K562 (cell line): ENCODE data around the gene KCNK10. TPM values are rescaled to one million over a fixed set of nuclear protein-coding genes. Genes with fewer than 3 reads are reported as not detected.

ENCODE experiments used
- ATAC-seq: fragments of 200-7000 bp; cut with Tn5 transposase; 3 replicates; pipeline ENCODE4 v1.9.1; 2020; ENCODE audit warnings: moderate library complexity
- BruUV-seq: library from RNA; stranded (reverse); fragments of 400-500 nt; replicated peaks from 2 replicates; lab custom pipeline; 2021; lab: Mats Ljungman, UMichigan
- CTCF ChIA-PET: fragments of 300-600 bp; formaldehyde crosslinking; extraction: SDS; loops from one replicate; lab custom pipeline; 2021; ENCODE audit warnings: low intra/inter-chr PET ratio; lab: Yijun Ruan, JAX
- POLR2A ChIA-PET: fragments of 300-600, 350-650 bp; sonication (Branson Sonifier 250); formaldehyde crosslinking; extraction: SDS; loops from one replicate; lab custom pipeline; 2021; ENCODE audit warnings: antibody characterized with exemption, inconsistent platforms; lab: Yijun Ruan, JAX
- DNase-seq, 4 experiments: peaks; one replicate each; pipeline versions ENCODE4 v3.0.0 to v3.0.0-alpha.2; 2011 to 2018; ENCODE audit warnings: low spot score in 3 of 4, mixed read lengths in 3 of 4; ENCODE audit errors: extremely low read depth in 1 of 4
- FAIRE-seq: peaks from 2 replicates; lab custom pipeline; 2011; peaks lifted over from hg19 to GRCh38; lab: Jason Lieb, UNC
- H2AFZ ChIP-seq: 2 replicates; pipeline ENCODE4 v1.6.0; 2011; ENCODE audit warnings: low read depth, low read length, control low read depth, inconsistent platforms
- H3K27ac ChIP-seq: fragments of 200-600 bp; 3 replicates; pipeline ENCODE4 v1.8.0; 2011; ENCODE audit warnings: low read depth, mild to moderate bottlenecking, control low read depth, inconsistent platforms, low read length, moderate library complexity, mixed read lengths; ENCODE audit errors: extremely low read depth
- H3K27me3 ChIP-seq, 2 experiments: fragments of 300-600 bp in 1 of 2; 2 replicates in 1 of 2; 3 replicates in 1 of 2; pipeline versions ENCODE4 v1.6.0 to v1.8.0; 2011; ENCODE audit warnings: inconsistent platforms in 2 of 2, low read length in 2 of 2, mild to moderate bottlenecking in 1 of 2, mixed read lengths in 1 of 2, moderate library complexity in 1 of 2; ENCODE audit not compliant: control insufficient read depth in 2 of 2, insufficient read depth in 2 of 2
- H3K36me3 ChIP-seq: fragments of 300-600 bp; 3 replicates; pipeline ENCODE4 v1.8.0; 2011; ENCODE audit warnings: mild to moderate bottlenecking, low read length, inconsistent platforms; ENCODE audit not compliant: control insufficient read depth, insufficient read depth
- H3K4me1 ChIP-seq, 2 experiments: fragments of 200-600 bp in 1 of 2; replicated peaks in 1 of 2; 2 replicates in 1 of 2; 3 replicates in 1 of 2; pipeline versions ENCODE4 v1.5.1 to v1.8.0; 2011; ENCODE audit warnings: inconsistent platforms in 2 of 2, low read length in 2 of 2, mild to moderate bottlenecking in 1 of 2, mixed read lengths in 1 of 2, moderate library complexity in 1 of 2; ENCODE audit not compliant: control insufficient read depth in 2 of 2, insufficient read depth in 2 of 2
- H3K4me2 ChIP-seq: 2 replicates; pipeline ENCODE4 v1.6.1; 2011; ENCODE audit warnings: low read length, control low read depth, inconsistent platforms, mixed read lengths; ENCODE audit not compliant: insufficient read depth
- H3K4me3 ChIP-seq: fragments of 200-600 bp; sonication (generic), shearing (Covaris generic); 2 replicates; pipeline ENCODE4 v1.5.1; 2016; ENCODE audit warnings: control low read depth, inconsistent platforms
- H3K79me2 ChIP-seq: fragments of 200-600 bp; 3 replicates; pipeline ENCODE4 v1.8.0; 2011; ENCODE audit warnings: low read length, inconsistent platforms; ENCODE audit not compliant: control insufficient read depth, insufficient read depth
- H3K9ac ChIP-seq, 2 experiments: 2 replicates each; pipeline versions ENCODE4 v1.6.0 to v1.6.1; 2011; ENCODE audit warnings: low read depth in 2 of 2, low read length in 2 of 2, control low read depth in 1 of 2, inconsistent platforms in 1 of 2, mild to moderate bottlenecking in 1 of 2, mixed read lengths in 1 of 2; ENCODE audit not compliant: insufficient read depth in 1 of 2
- H3K9me1 ChIP-seq: one replicate; pipeline ENCODE4 v1.6.0; 2011; ENCODE audit warnings: inconsistent platforms, mild to moderate bottlenecking, low read length, moderate library complexity; ENCODE audit not compliant: control insufficient read depth, insufficient read depth
- H3K9me3 ChIP-seq: replicated peaks from 2 replicates; pipeline ENCODE4 v1.5.1; 2011; ENCODE audit warnings: low read depth, low read length, inconsistent platforms; ENCODE audit not compliant: control insufficient read depth, insufficient read depth
- H4K20me1 ChIP-seq: replicated peaks from 2 replicates; pipeline ENCODE4 v1.6.1; 2011; ENCODE audit warnings: low read length, inconsistent platforms, mixed read lengths; ENCODE audit not compliant: control insufficient read depth, insufficient read depth
- FOXP4 ChIP-seq: sonication (generic); formaldehyde crosslinking; IDR thresholded peaks from 2 replicates; pipeline ENCODE4 v1.8.0; 2022; ENCODE audit warnings: mild to moderate bottlenecking, missing genetic modification reagents, borderline replicate concordance
- MLX ChIP-seq, 2 experiments: fragments of 450-650 bp in 1 of 2; sonication (generic) in 1 of 2; formaldehyde crosslinking; conservative IDR thresholded peaks; 2 replicates each; pipeline versions ENCODE4 v1.4.0 to v1.8.1; 2020 to 2022; ENCODE audit warnings: mild to moderate bottlenecking in 1 of 2, missing genetic modification reagents in 1 of 2
- MTA1 ChIP-seq: fragments of 450-650 bp; IDR thresholded peaks from 2 replicates; pipeline ENCODE4 v1.6.1; 2017; ENCODE audit warnings: borderline replicate concordance
- ZNF280B ChIP-seq: fragments of 250-450 bp; sonication (Bioruptor Pico); IDR thresholded peaks from 2 replicates; pipeline ENCODE4 v1.5.1; 2021; ENCODE audit warnings: mild to moderate bottlenecking
- ZNF512 ChIP-seq: IDR thresholded peaks from 2 replicates; pipeline ENCODE4 v1.6.1; 2016; ENCODE audit warnings: missing genetic modification characterization, missing compliant biosample characterization
- ZNF76 ChIP-seq: fragments of 250-450 bp; sonication (Bioruptor Pico); IDR thresholded peaks from 2 replicates; pipeline ENCODE4 v1.4.0; 2020; ENCODE audit warnings: mild to moderate bottlenecking, moderate library complexity, borderline replicate concordance
- ZZZ3 ChIP-seq: fragments of 450-650 bp; IDR thresholded peaks from 2 replicates; pipeline ENCODE4 v1.6.1; 2016; ENCODE audit warnings: antibody characterized with exemption, mild to moderate bottlenecking, moderate library complexity
- WGBS: fragments of 100-300 bp; shearing (Covaris generic); methylation state at CpG from one replicate; pipeline ENCODE4 v1.1.6; 2016; ENCODE audit warnings: low coverage, mixed read lengths; ENCODE audit not compliant: insufficient coverage; ENCODE audit errors: missing lambda C conversion rate; 5-methylcytosine and 5-hydroxymethylcytosine counted together
- in situ Hi-C: fragments of 300-500 bp; cut with MboI; formaldehyde crosslinking; loops from 4 replicates; pipeline ENCODE4 v1.15.0; 2018; ENCODE audit warnings: inconsistent platforms, mixed read lengths
- intact Hi-C: fragments of 100-400 bp; cut with micrococcal nuclease; formaldehyde crosslinking; loops from 2 replicates; pipeline ENCODE4 v1.14.2; 2022
- polyA plus RNA-seq, 8 experiments: library from polyadenylated mRNA; depleted of rRNA in 4 of 8; stranded (reverse) in 5 of 8; unstranded in 3 of 8; fragments of >200 nt; fragmentation: Nextera tagmentation in 2 of 8; fragmentation: Illumina TruSeq in 1 of 8; extraction: Ambion mirVana in 2 of 8; extraction: Trizol in 1 of 8; gene quantifications; 2 replicates each; pipeline versions ENCODE4 v1.2.1 to v1.2.3, GENCODE V29; 2011 to 2014; ENCODE audit warnings: inconsistent platforms in 1 of 8, missing spikeins in 1 of 8
- total RNA-seq, 7 experiments: library from RNA; depleted of rRNA in 6 of 7; stranded (reverse); fragments of >200 nt in 6 of 7; fragmentation: Illumina TruSeq in 2 of 7; extraction: Trizol in 2 of 7; gene quantifications; 2 replicates each; pipeline versions ENCODE4 v1.2.1 to v1.2.3, GENCODE V29; 2011 to 2021; ENCODE audit warnings: low replicate concordance in 1 of 7

Gene KCNK10
- total and polyA plus RNA-seq, 9 of the 15 experiments (the other 6 are each of a cell fraction or from before 2014, with no cell fraction given): not detected

GRCh38 chr14:88301381-88301780 lies 21.7 kb downstream of the KCNK10 start:
- no peak overlapping the region for H3K9ac ChIP-seq
- H3K4me3 ChIP-seq: no peak overlapping the region
- no peaks in the 10 kb centered on the region for H3K79me2 ChIP-seq
- H3K9me3 ChIP-seq: no peaks in the 10 kb centered on the region
- BruUV-seq: no TSS peak
- in situ Hi-C loops: loop anchor here (10.0 kb wide), 1 partner anchor 887 kb away; no protein-coding TSS in a partner anchor
- ATAC-seq: no peak
- WGBS: 7% methylated on average over 3 of the region's 4 CpGs
- no peaks in the 10 kb centered on the region for H4K20me1 ChIP-seq
- TF ChIP-seq FOXP4 (CRISPR knock-in tag): no peak
- TF ChIP-seq, all 486 proteins: peak for 0
- Histone ChIP-seq H3K4me1 (no peaks in the 10 kb centered on the region), H3K36me3 (no peaks in the 10 kb centered on the region), H3K4me2 (no peak overlapping the region), H3K27ac (no peak overlapping the region), H3K9me1 (no peaks in the 10 kb centered on the region), H2AFZ (no peak overlapping the region), H3K27me3 (no peaks in the 10 kb centered on the region; a peak in 1 of 5 replicates)
- intact Hi-C loops: no loop called here
- no peak for DNase-seq
- CTCF ChIA-PET: no interaction called here
- FAIRE-seq: no peak
- POLR2A ChIA-PET: no interaction called here

- FAIRE-seq (no peak), DNase-seq (no peak), ATAC-seq (no peak)
- no peaks in the 10 kb centered on the region for H3K4me1 ChIP-seq
- ChIA-PET CTCF (no interaction called here), POLR2A (no interaction called here)
- no peak overlapping the region for H3K9ac ChIP-seq
- in situ Hi-C loops (loop anchor here (10.0 kb wide), 1 partner anchor 886 kb away; no protein-coding TSS in a partner anchor), intact Hi-C loops (no loop called here)
- no TSS peak for BruUV-seq
- H3K9me3 ChIP-seq: no peaks in the 10 kb centered on the region
- no peak overlapping the region for H3K4me2 ChIP-seq
- no peaks in the 10 kb centered on the region for H3K9me1 ChIP-seq
- no peak overlapping the region for H3K27ac ChIP-seq
- 10% methylated on average over 3 of the region's 3 CpGs for WGBS
- no peaks in the 10 kb centered on the region; a peak in 1 of 5 replicates for H3K27me3 ChIP-seq
- no peak overlapping the region for H3K4me3 ChIP-seq
- H2AFZ ChIP-seq: no peak overlapping the region
- no peaks in the 10 kb centered on the region for H3K79me2 ChIP-seq
- no peaks in the 10 kb centered on the region for H3K36me3 ChIP-seq
- H4K20me1 ChIP-seq: no peaks in the 10 kb centered on the region
- no peak for TF ChIP-seq ZNF280B (CRISPR knock-in tag)
- TF ChIP-seq MTA1: no peak
- TF ChIP-seq ZNF512: no peak
- no peak for TF ChIP-seq ZZZ3
- no peak for TF ChIP-seq ZNF76
- TF ChIP-seq MLX (CRISPR knock-in tag; conservative IDR thresholded peaks at IDR 0.05): no peak
Measured at GRCh38 chr14:88300817-88301216, 22.3 kb downstream of the KCNK10 start.
